ENCODE results near the gene KDM4C.

DNA sequence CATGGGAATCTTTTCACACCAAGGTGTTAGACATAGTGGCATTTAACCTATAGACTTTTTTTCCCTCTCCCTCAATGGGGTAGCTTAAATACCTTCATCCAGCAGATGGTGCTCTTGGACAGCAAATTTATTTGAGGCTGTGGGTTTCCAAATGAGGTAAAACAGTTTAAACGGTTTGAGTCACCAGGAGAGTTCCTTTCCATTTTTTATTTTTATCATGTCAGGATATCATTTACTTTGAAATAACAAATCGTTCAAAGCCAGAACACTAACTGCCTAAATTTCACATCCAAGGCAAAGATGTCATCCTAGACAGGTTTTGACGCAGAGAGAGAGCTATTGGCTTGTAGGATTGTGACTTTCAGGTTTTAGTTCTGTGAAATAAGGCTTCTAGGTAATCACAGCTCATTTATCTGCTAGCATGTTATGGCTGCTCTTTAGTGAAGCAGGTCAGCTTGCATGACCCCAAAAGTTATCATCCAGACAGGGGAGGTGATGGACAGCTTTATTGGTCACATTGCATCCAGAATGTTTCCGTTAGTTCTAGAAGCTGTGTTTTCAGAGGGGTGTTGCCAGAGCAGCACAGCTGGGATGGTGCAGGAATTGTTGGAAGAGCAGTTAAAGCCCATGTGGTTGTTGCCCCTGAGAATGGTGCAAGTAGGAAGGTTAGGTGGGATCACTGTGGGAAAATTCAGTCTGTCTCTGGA, 69.8 kb downstream of the KDM4C start:
- TF ChIP-seq, protein P1, sequence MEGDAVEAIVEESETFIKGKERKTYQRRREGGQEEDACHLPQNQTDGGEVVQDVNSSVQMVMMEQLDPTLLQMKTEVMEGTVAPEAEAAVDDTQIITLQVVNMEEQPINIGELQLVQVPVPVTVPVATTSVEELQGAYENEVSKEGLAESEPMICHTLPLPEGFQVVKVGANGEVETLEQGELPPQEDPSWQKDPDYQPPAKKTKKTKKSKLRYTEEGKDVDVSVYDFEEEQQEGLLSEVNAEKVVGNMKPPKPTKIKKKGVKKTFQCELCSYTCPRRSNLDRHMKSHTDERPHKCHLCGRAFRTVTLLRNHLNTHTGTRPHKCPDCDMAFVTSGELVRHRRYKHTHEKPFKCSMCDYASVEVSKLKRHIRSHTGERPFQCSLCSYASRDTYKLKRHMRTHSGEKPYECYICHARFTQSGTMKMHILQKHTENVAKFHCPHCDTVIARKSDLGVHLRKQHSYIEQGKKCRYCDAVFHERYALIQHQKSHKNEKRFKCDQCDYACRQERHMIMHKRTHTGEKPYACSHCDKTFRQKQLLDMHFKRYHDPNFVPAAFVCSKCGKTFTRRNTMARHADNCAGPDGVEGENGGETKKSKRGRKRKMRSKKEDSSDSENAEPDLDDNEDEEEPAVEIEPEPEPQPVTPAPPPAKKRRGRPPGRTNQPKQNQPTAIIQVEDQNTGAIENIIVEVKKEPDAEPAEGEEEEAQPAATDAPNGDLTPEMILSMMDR (IDR thresholded peaks at IDR 0.05): peak in 1 of 2 donors; percentile 36
- TF ChIP-seq POLR2AphosphoS5 (IDR thresholded peaks at IDR 0.05) (no peak), POLR2A (IDR thresholded peaks at IDR 0.05) (no peak)
